ENCODE measurements around the gene HOXB6.

HOXB6 gene

GRCh38 chr17:48577946-48578615 lies 26.7 kb downstream of the HOXB6 start, which contains the start of gene HOXB4:
Gene HOXB4 (minus strand): TSS chr17:48578350. CDS start chr17:48578319, 31 bp downstream.
- DNase-seq: peak in 1 of 2 experiments; percentile 51

GRCh38 chr17:48577330-48577945 lies 27.3 kb downstream of the HOXB6 start:
- DNase-seq: no peak

- DNase-seq: no peak
Measured at GRCh38 chr17:48576479-48577309, 28.1 kb downstream of the HOXB6 start.

- DNase-seq: no peak
Measured at GRCh38 chr17:48575673-48576478, 28.9 kb downstream of the HOXB6 start.

GRCh38 chr17:48575066-48575582 lies 29.7 kb downstream of the HOXB6 start:
- no peak for DNase-seq

GRCh38 chr17:48574505-48575065 lies 30.2 kb downstream of the HOXB6 start:
- DNase-seq: no peak

GRCh38 chr17:48571826-48572417 lies 32.9 kb downstream of the HOXB6 start:
- DNase-seq: no peak

GRCh38 chr17:48571024-48571818 lies 33.6 kb downstream of the HOXB6 start:
- no peak for DNase-seq

GRCh38 chr17:48570325-48571023 lies 34.3 kb downstream of the HOXB6 start:
- DNase-seq: no peak

GRCh38 chr17:48569674-48570324 lies 35.0 kb downstream of the HOXB6 start:
- DNase-seq: peak in 1 of 2 experiments; percentile 17

- DNase-seq: no peak
Measured at GRCh38 chr17:48569240-48569582, 35.6 kb downstream of the HOXB6 start.

- no peak for DNase-seq
Measured at GRCh38 chr17:48568499-48569239, 36.1 kb downstream of the HOXB6 start.

- no peak for DNase-seq
Measured at GRCh38 chr17:48567646-48568354, 37.0 kb downstream of the HOXB6 start.

GRCh38 chr17:48567209-48567608 lies 37.6 kb downstream of the HOXB6 start:
- no peak for DNase-seq

- no peak for DNase-seq
Measured at GRCh38 chr17:48566717-48567116, 38.1 kb downstream of the HOXB6 start.

GRCh38 chr17:48565925-48566710 lies 38.7 kb downstream of the HOXB6 start:
- DNase-seq: no peak

GRCh38 chr17:48565022-48565554 lies 39.7 kb downstream of the HOXB6 start:
- no peak for DNase-seq

All from NCI-H524 (cell line).